HCT116 (cell line): ENCODE results near the gene NFATC1. TPM values are rescaled to one million over a fixed set of nuclear protein-coding genes. Genes with fewer than 3 reads are reported as not detected.

Experiments
- ATAC-seq: fragments of 200-7000 bp; cut with Tn5 transposase; 2 replicates; pipeline ENCODE4 v1.9.1; 2020; ENCODE audit warnings: mild to moderate bottlenecking, moderate library complexity
- Bru-seq: library from RNA; stranded (reverse); fragments of 400-500 nt; gene quantifications from one replicate; lab custom pipeline; 2021; lab: Mats Ljungman, UMichigan
- BruChase-seq, 2 experiments: library from RNA; stranded (reverse); fragments of 400-500 nt; gene quantifications; one replicate each; lab custom pipeline; 2021; lab: Mats Ljungman, UMichigan
- BruUV-seq: library from RNA; stranded (reverse); fragments of 400-500 nt; replicated peaks from 2 replicates; lab custom pipeline; 2021; lab: Mats Ljungman, UMichigan
- CTCF ChIA-PET: fragments of 300-600 bp; sonication (Branson Sonifier 250); formaldehyde crosslinking; loops from one replicate; lab custom pipeline; 2021; ENCODE audit warnings: antibody characterized with exemption; lab: Charles Lee
- POLR2A ChIA-PET: fragments of 300-600, 350-600 bp; sonication (Branson Sonifier 250); formaldehyde crosslinking; loops from one replicate; lab custom pipeline; 2021; ENCODE audit warnings: antibody characterized with exemption; lab: Charles Lee
- RAD21 ChIA-PET, 2 experiments: fragments of 300-600 bp; sonication (Branson Sonifier 250); formaldehyde crosslinking; loops; one replicate each; lab custom pipeline; 2023; ENCODE audit warnings: low total read pairs in 2 of 2; ENCODE audit not compliant: uncharacterized antibody in 2 of 2, unreplicated experiment in 2 of 2, low non-redundant PET in 1 of 2; lab: Charles Lee
- DNase-seq: peaks from one replicate; pipeline ENCODE4 v3.0.0-alpha.2; 2010; ENCODE audit warnings: low read depth, low spot score
- H2AFZ ChIP-seq: fragments of 200-600 bp; shearing (Covaris generic), sonication (generic); 2 replicates; pipeline ENCODE4 v1.6.1; 2017; ENCODE audit warnings: low read depth, mixed run types, mixed read lengths, antibody characterized with exemption, low read length; ENCODE audit not compliant: poor library complexity, severe bottlenecking
- H3K27ac ChIP-seq: 2 replicates; pipeline ENCODE4 v1.5.1; 2012; ENCODE audit warnings: low read depth, low read length
- H3K27me3 ChIP-seq: fragments of 200-600 bp; sonication (generic); 2 replicates; pipeline ENCODE4 v1.6.1; 2016; ENCODE audit warnings: mixed run types, low read length, mixed read lengths; ENCODE audit not compliant: insufficient read depth
- H3K36me3 ChIP-seq, 2 experiments: fragments of 200-500 bp in 1 of 2; fragments of 200-600 bp in 1 of 2; sonication (Bioruptor generic) in 1 of 2; sonication (generic) in 1 of 2; 2 replicates each; pipeline versions ENCODE4 v1.5.1 to v1.6.1; 2014 to 2016; ENCODE audit warnings: low read length in 2 of 2, inconsistent platforms in 1 of 2, mixed read lengths in 1 of 2, mixed run types in 1 of 2; ENCODE audit not compliant: insufficient read depth in 2 of 2, control insufficient read depth in 1 of 2
- H3K4me1 ChIP-seq, 2 experiments: fragments of 200-600 bp in 1 of 2; sonication (generic) in 1 of 2; 2 replicates each; pipeline versions ENCODE4 v1.5.1 to v1.6.1; 2012 to 2017; ENCODE audit warnings: low read length in 2 of 2, inconsistent platforms in 1 of 2, mild to moderate bottlenecking in 1 of 2, mixed read lengths in 1 of 2, mixed run types in 1 of 2, moderate library complexity in 1 of 2; ENCODE audit not compliant: insufficient read depth in 2 of 2, control insufficient read depth in 1 of 2
- H3K4me2 ChIP-seq: fragments of 200-600 bp; sonication (generic); 2 replicates; pipeline ENCODE4 v1.6.1; 2017; ENCODE audit warnings: mixed run types, low read length, mixed read lengths
- H3K4me3 ChIP-seq, 2 experiments: fragments of 200-600 bp in 1 of 2; sonication (generic) in 1 of 2; replicated peaks in 1 of 2; 2 replicates each; pipeline ENCODE4 v1.5.1; 2011 to 2016; ENCODE audit warnings: low read length in 2 of 2, control low read depth in 1 of 2, low read depth in 1 of 2, mild to moderate bottlenecking in 1 of 2, mixed read lengths in 1 of 2, mixed run types in 1 of 2
- H3K79me2 ChIP-seq: fragments of 200-600 bp; sonication (generic); 2 replicates; pipeline ENCODE4 v1.6.1; 2017; ENCODE audit warnings: mild to moderate bottlenecking, mixed run types, low read length, moderate library complexity, mixed read lengths; ENCODE audit not compliant: insufficient read depth
- H3K9ac ChIP-seq: fragments of 200-600 bp; sonication (generic); 2 replicates; pipeline ENCODE4 v1.6.1; 2016; ENCODE audit warnings: low read length, mixed read lengths
- H3K9me2 ChIP-seq: fragments of 200-600 bp; sonication (generic), shearing (Covaris generic); 2 replicates; pipeline ENCODE4 v1.6.1; 2017; ENCODE audit warnings: mixed run types, mild to moderate bottlenecking, moderate library complexity; ENCODE audit not compliant: insufficient read depth
- H3K9me3 ChIP-seq, 2 experiments: fragments of 200-500 bp in 1 of 2; fragments of 200-600 bp in 1 of 2; sonication (Bioruptor generic) in 1 of 2; sonication (generic) in 1 of 2; 2 replicates each; pipeline ENCODE4 v1.6.1; 2014 to 2017; ENCODE audit warnings: low read length in 2 of 2, mixed read lengths in 2 of 2, inconsistent platforms in 1 of 2, low read depth in 1 of 2, mild to moderate bottlenecking in 1 of 2, mixed run types in 1 of 2, moderate library complexity in 1 of 2; ENCODE audit not compliant: control insufficient read depth in 1 of 2, insufficient read depth in 1 of 2
- H4K20me1 ChIP-seq: fragments of 200-600 bp; sonication (generic), shearing (Covaris generic); 2 replicates; pipeline ENCODE4 v1.6.1; 2017; ENCODE audit warnings: mixed run types, mild to moderate bottlenecking, moderate library complexity; ENCODE audit not compliant: insufficient read depth
- CBX3 ChIP-seq: IDR thresholded peaks from 2 replicates; pipeline ENCODE4 v1.6.1; 2012; ENCODE audit warnings: low read depth
- CEBPB ChIP-seq: IDR thresholded peaks from 2 replicates; pipeline ENCODE4 v1.6.1; 2012; ENCODE audit warnings: low read depth
- EZH2 ChIP-seq: fragments of 200-600 bp; sonication (generic); IDR thresholded peaks from 2 replicates; pipeline ENCODE4 v1.6.1; 2017; ENCODE audit warnings: antibody characterized with exemption, mixed run types
- EZH2phosphoT487 ChIP-seq: fragments of 200-600 bp; IDR thresholded peaks from 2 replicates; pipeline ENCODE4 v1.6.1; 2018; ENCODE audit warnings: antibody characterized with exemption, borderline replicate concordance
- POLR2A ChIP-seq: IDR thresholded peaks from 2 replicates; pipeline ENCODE4 v1.7.0; 2011; ENCODE audit warnings: borderline replicate concordance; ENCODE audit not compliant: insufficient read depth, insufficient read length; ENCODE audit errors: extremely low read depth
- POLR2AphosphoS5 ChIP-seq: IDR thresholded peaks from 2 replicates; pipeline ENCODE4 v1.6.1; 2011; ENCODE audit warnings: mild to moderate bottlenecking, low read depth, low read length, moderate library complexity
- RAD21 ChIP-seq: IDR thresholded peaks from 2 replicates; pipeline ENCODE4 v1.6.1; 2012; ENCODE audit warnings: low read depth, mild to moderate bottlenecking
- SP1 ChIP-seq: IDR thresholded peaks from 2 replicates; pipeline ENCODE4 v1.6.1; 2012; ENCODE audit warnings: low read depth
- ZFX ChIP-seq: fragments of 450-650 bp; IDR thresholded peaks from 2 replicates; pipeline ENCODE4 v1.6.1; 2017
- intact Hi-C: fragments of 100-400 bp; cut with micrococcal nuclease; formaldehyde crosslinking; loops from 2 replicates; pipeline ENCODE4 v1.10.0; 2022
- long read RNA-seq: library from polyadenylated mRNA; unstranded; transcript quantifications from one replicate; pipeline ENCODE4 v2.0.0, GENCODE V29; 2021; ENCODE audit not compliant: unreplicated experiment
- polyA plus RNA-seq: library from polyadenylated mRNA; unstranded; fragments of >200 nt; gene quantifications from 2 replicates; pipeline ENCODE4 v1.2.1, GENCODE V29; 2012; ENCODE audit warnings: missing spikeins
- total RNA-seq: library from RNA; stranded (reverse); gene quantifications from one replicate; pipeline ENCODE4 v1.2.1, GENCODE V29; 2021; ENCODE audit not compliant: unreplicated experiment
- TF ChIP-seq, protein P1 (sequence below), 3 experiments: fragments of 200-600 bp in 1 of 3; sonication (generic) in 1 of 3; IDR thresholded peaks in 2 of 3; conservative IDR thresholded peaks in 1 of 3; 2 replicates each; pipeline ENCODE4 v1.5.1; 2012 to 2017; ENCODE audit warnings: low read depth in 2 of 3, low read length in 2 of 3, antibody characterized with exemption in 1 of 3, borderline replicate concordance in 1 of 3, control low read depth in 1 of 3, mild to moderate bottlenecking in 1 of 3, mixed read lengths in 1 of 3, mixed run types in 1 of 3, moderate library complexity in 1 of 3; ENCODE audit not compliant: insufficient read depth in 1 of 3
- TF ChIP-seq, protein P2 (sequence below): IDR thresholded peaks from 2 replicates; pipeline ENCODE4 v1.6.1; 2012
- TF ChIP-seq, protein P3 (sequence below): IDR thresholded peaks from 2 replicates; pipeline ENCODE4 v1.6.1; 2012; ENCODE audit warnings: low read depth

The NFATC1 gene
- total RNA-seq (20.8 TPM), Bru-seq, nascent RNA (percentile 51 among the genes with signal in this experiment), BruChase-seq, experiment 1, labeled RNA remaining after a 6-hour chase (percentile 46 among the genes with signal in this experiment), BruChase-seq, experiment 2, labeled RNA remaining after a 2-hour chase (percentile 48 among the genes with signal in this experiment)
- polyA plus RNA-seq: 13.5 and 14.8 TPM in 2 replicates
- long read RNA-seq, full-length matches to known transcripts: 6 of 44 reads
- long read RNA-seq, partial matches to known transcripts: 33 of 44 reads
- long read RNA-seq, other reads (novel, unspliced or antisense): 5 of 44 reads

DNA sequence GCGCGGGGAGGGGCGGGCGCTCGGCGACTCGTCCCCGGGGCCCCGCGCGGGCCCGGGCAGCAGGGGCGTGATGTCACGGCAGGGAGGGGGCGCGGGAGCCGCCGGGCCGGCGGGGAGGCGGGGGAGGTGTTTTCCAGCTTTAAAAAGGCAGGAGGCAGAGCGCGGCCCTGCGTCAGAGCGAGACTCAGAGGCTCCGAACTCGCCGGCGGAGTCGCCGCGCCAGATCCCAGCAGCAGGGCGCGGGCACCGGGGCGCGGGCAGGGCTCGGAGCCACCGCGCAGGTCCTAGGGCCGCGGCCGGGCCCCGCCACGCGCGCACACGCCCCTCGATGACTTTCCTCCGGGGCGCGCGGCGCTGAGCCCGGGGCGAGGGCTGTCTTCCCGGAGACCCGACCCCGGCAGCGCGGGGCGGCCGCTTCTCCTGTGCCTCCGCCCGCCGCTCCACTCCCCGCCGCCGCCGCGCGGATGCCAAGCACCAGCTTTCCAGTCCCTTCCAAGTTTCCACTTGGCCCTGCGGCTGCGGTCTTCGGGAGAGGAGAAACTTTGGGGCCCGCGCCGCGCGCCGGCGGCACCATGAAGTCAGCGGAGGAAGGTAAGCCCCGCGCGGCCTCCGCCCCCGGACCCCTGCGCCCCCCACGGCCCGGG lies at the start of gene NFATC1:
Gene NFATC1, plus strand, starts transcription at position 170 of the 644 bp plus-strand sequence. Its CDS starts 295 bp downstream, at position 465.
- TF ChIP-seq RAD21 (no peak), POLR2AphosphoS5 (peak; percentile 72)
- TF ChIP-seq, all 23 proteins: peak for 1
- POLR2A ChIA-PET: no interaction called here
- peaks cover under 1% of the 10 kb centered on the region; the same call in 1 of the 2 replicates for H3K79me2 ChIP-seq
- RAD21 ChIA-PET: no interaction called here
- H3K27ac ChIP-seq: peak within 1 kb of the TSS; percentile 71
- no peaks in the 10 kb centered on the region for H3K36me3 ChIP-seq
- H2AFZ ChIP-seq: peak within 1 kb of the TSS; percentile 74
- no TSS peak for BruUV-seq
- peak within 1 kb of the TSS; percentile 53 to 70 for H3K4me3 ChIP-seq
- CTCF ChIA-PET: no interaction called here
- intact Hi-C loops: no loop called here
- ATAC-seq (peak; percentile 35), DNase-seq (no peak)
- no peaks in the 10 kb centered on the region for H3K27me3 ChIP-seq
- no peaks in the 10 kb centered on the region for H4K20me1 ChIP-seq
- H3K4me1 ChIP-seq: peaks cover 12 to 33% of the 10 kb centered on the region in 2 experiments; a peak in 3 of 4 replicates
- peak within 1 kb of the TSS; percentile 95 for H3K4me2 ChIP-seq
- H3K9me3 ChIP-seq: no peaks in the 10 kb centered on the region
- no peaks in the 10 kb centered on the region for H3K9me2 ChIP-seq
- H3K9ac ChIP-seq: peak within 1 kb of the TSS; percentile 77

DNA sequence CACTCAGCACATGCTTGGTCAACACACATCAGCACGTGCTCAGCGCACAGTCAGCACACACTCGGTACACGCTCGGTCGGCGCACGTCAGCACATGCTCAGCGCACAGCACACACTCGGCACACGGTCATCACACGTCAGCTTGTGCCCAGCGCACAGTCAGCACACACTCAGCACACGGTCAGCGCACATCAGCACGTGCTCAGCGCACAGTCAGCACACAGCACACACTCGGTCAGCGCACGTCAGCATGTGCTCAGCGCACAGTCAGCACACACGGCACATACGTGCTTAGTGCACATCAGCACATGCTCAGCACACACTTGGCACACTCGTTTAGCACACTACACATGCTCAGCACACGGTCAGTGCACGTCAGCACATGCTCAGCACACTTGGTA lies 49.7 kb upstream of the NFATC1 start:
- H3K9me3 ChIP-seq: no peaks in the 10 kb centered on the region
- TF ChIP-seq POLR2AphosphoS5 (no peak), EZH2 (no peak), EZH2phosphoT487 (no peak), RAD21 (no peak), POLR2A (no peak), ZFX (no peak), CEBPB (no peak), CBX3 (no peak), SP1 (no peak)
- TF ChIP-seq, protein P1, sequence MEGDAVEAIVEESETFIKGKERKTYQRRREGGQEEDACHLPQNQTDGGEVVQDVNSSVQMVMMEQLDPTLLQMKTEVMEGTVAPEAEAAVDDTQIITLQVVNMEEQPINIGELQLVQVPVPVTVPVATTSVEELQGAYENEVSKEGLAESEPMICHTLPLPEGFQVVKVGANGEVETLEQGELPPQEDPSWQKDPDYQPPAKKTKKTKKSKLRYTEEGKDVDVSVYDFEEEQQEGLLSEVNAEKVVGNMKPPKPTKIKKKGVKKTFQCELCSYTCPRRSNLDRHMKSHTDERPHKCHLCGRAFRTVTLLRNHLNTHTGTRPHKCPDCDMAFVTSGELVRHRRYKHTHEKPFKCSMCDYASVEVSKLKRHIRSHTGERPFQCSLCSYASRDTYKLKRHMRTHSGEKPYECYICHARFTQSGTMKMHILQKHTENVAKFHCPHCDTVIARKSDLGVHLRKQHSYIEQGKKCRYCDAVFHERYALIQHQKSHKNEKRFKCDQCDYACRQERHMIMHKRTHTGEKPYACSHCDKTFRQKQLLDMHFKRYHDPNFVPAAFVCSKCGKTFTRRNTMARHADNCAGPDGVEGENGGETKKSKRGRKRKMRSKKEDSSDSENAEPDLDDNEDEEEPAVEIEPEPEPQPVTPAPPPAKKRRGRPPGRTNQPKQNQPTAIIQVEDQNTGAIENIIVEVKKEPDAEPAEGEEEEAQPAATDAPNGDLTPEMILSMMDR (IDR thresholded peaks at IDR 0.05 in 2 of 3, conservative IDR thresholded peaks at IDR 0.05 in 1 of 3; ENCODE audit: borderline replicate concordance in 1 of 3, insufficient read depth in 1 of 3, low read depth in 2 of 3, low read length in 2 of 3): no peak
- TF ChIP-seq, protein P2, sequence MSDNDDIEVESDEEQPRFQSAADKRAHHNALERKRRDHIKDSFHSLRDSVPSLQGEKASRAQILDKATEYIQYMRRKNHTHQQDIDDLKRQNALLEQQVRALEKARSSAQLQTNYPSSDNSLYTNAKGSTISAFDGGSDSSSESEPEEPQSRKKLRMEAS: no peak
- TF ChIP-seq, protein P3, sequence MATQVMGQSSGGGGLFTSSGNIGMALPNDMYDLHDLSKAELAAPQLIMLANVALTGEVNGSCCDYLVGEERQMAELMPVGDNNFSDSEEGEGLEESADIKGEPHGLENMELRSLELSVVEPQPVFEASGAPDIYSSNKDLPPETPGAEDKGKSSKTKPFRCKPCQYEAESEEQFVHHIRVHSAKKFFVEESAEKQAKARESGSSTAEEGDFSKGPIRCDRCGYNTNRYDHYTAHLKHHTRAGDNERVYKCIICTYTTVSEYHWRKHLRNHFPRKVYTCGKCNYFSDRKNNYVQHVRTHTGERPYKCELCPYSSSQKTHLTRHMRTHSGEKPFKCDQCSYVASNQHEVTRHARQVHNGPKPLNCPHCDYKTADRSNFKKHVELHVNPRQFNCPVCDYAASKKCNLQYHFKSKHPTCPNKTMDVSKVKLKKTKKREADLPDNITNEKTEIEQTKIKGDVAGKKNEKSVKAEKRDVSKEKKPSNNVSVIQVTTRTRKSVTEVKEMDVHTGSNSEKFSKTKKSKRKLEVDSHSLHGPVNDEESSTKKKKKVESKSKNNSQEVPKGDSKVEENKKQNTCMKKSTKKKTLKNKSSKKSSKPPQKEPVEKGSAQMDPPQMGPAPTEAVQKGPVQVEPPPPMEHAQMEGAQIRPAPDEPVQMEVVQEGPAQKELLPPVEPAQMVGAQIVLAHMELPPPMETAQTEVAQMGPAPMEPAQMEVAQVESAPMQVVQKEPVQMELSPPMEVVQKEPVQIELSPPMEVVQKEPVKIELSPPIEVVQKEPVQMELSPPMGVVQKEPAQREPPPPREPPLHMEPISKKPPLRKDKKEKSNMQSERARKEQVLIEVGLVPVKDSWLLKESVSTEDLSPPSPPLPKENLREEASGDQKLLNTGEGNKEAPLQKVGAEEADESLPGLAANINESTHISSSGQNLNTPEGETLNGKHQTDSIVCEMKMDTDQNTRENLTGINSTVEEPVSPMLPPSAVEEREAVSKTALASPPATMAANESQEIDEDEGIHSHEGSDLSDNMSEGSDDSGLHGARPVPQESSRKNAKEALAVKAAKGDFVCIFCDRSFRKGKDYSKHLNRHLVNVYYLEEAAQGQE: no peak

More for the DNA sequence above, 49.7 kb upstream of the NFATC1 start:
- ChIA-PET CTCF (no interaction called here), POLR2A (no interaction called here), RAD21 (no interaction called here)
- no TSS peak for BruUV-seq
- Histone ChIP-seq H3K4me1 (no peaks in the 10 kb centered on the region), H3K4me3 (no peak overlapping the region), H3K36me3 (peaks cover 2 to 9% of the 10 kb centered on the region in 2 experiments; a peak in 3 of 4 replicates), H4K20me1 (no peaks in the 10 kb centered on the region), H3K9ac (no peak overlapping the region), H3K79me2 (no peaks in the 10 kb centered on the region), H2AFZ (no peak overlapping the region), H3K27ac (no peak overlapping the region), H3K27me3 (no peaks in the 10 kb centered on the region), H3K9me2 (no peaks in the 10 kb centered on the region), H3K4me2 (no peak overlapping the region)
- intact Hi-C loops: no loop called here
- ATAC-seq (no peak), DNase-seq (no peak)
